ENCODE results near the gene IGSF9B.

IGSF9B gene

DNA sequence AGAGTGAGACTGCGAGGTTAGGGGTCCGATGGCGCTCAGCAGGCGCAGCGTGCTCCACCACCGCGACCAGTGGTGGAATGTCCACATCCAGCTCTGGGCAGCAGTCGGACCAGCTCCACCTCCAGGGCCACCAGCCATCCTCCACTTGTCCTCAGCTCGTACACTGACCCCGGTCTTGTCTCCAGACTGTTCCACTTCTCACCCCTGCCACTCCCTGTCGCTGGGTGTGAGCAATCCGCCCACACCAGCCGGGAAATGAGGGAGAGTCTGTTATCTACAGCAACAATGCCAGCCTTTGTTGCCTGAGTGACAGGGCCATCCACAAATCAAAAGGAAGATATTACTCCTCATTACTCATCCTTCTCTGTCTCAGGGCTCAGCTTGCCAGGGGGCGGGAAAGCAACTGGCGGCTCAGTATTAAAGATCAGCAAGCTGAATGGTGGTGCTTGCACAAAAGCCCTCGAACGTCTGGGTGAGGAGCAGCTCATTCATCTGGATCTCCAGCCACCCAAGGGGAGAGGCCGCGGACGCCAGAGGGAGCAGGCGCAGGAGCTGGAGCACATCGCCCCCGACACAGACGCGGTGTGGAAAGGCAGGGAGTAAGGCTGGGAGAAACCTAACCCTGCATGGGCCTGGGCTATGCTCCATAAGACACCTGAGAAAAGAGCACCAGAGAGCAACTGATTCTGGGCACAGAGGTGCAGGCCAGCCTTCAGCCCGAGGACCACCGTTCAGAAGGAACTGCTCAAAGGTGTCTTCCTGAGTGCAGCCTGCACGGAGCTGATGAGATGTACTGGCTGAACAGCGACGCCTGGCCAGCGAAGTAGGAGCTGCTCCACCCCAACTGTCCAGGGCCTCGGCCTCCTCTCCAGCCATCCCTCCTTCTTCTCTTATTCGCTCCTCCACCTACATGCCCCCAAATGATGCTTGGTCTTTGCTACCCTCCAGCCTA is 21.9 kb downstream of the IGSF9B start:
- no peak for DNase-seq

DNA sequence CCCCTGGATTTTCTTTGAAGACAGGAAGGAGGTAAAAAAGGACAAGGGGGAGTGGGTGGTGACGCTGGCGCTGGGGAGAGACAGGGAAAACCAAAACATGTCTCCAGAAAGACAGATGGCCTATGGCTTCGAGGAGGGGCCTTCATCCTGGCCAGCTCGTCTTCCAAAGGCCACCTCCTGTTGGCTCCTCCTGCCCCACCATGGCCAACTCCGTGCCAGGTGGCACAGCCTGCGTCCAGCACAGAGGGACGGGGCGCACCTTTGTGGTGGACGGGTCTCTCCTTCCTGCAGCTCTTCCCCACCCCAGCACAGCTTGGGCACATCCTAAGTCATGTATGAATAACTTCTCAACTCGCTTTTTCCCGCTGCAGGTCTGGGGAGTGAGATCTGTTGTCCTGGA is 22.7 kb downstream of the IGSF9B start:
- DNase-seq = no peak

DNA sequence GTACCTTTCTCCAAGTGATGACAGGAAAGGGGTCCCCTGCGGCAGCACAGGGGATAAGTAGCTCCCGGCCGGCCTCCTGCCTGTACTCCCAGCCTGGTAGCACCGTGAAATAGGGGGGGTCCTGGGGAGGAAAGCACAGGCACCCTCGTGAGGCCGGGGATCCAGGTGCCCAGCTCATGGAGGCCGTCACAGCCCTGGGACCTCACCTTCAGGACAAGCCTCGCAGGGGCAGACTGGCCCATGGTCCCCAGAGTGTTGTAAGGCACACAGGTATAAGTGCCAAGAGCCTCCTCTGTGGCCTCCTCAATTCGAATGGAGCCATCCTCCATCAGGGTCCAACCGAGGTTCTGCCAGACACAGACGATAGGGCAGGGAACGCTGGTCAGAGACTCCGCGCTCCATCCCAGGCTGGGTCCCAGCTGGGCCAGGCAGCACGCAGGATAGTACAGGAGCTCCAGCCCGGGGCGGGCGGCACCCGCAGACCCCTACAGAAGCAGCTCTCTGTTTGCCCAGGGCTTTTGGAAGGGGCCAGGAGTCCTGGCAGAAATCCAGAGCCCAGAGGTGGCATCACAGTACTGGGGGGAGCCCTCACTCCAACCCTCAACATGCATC is 25.2 kb downstream of the IGSF9B start:
- DNase-seq = no peak

DNA sequence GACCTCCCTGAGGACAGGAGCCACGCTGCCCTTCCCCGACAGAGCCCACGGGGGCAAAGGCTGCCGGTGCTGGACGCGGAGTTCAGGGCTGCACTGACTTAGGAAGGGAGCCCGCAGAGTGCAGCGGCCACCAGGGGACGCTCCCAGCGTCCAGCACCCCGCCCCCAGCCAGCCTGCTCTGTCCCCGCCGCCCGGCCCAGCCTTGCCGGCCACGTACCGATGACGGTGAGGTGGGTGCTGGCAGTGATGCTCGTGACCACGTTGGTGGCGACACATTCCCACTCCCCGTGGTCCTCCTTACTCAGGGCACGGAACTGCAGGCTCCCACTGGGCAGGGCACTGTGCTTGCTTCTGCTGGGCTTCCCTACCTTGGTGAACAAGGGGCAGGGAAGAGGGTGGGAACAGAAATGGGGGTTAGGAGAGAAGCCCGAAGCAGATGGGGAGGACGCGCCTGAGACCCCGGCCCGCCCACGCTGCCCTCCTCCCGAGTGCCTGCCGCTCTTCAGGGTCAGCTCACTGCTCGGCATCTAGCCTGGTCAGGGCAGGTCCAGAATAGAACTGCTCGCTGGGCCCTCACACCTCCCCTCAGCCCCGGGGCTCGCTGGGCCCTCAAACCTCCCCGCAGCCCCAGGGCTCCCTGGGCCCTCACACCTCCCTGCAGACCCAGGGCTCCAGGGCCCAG is 25.9 kb downstream of the IGSF9B start:
- no peak for DNase-seq

DNA sequence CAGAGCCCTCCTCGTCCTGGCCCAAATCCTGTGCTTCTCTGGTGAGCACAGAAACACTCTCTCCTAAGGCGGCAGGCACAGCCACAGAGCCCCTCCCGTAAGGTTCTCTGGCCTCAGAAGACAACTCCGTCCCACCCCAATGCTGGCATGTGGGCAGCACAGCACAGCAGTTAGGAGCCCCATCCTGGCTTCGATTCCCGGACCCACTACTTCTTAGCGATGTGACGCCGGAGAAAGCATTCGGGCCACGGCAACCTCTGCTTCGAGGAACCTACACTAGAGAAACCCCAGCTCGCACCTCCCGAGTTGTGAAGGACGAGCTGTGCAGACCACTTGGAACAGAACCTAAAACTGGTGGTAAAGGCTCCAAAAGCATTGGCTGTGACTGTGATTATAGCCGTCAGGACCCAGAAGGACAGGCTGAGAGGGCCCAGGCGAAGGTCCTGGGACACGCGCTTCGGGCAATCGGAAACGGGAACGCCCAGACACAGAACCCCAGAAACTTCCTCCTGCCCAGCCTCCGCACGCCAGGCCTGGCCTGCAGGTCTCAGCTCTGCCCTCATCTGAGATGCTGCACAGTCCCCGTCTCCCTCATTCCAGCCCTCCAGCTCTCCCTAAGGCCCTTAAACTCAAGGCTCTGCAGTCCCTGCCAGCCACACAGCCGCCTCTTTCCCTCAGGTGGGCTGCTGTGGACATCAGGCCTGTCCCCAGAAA is 26.6 kb downstream of the IGSF9B start:
- no peak for DNase-seq

DNA sequence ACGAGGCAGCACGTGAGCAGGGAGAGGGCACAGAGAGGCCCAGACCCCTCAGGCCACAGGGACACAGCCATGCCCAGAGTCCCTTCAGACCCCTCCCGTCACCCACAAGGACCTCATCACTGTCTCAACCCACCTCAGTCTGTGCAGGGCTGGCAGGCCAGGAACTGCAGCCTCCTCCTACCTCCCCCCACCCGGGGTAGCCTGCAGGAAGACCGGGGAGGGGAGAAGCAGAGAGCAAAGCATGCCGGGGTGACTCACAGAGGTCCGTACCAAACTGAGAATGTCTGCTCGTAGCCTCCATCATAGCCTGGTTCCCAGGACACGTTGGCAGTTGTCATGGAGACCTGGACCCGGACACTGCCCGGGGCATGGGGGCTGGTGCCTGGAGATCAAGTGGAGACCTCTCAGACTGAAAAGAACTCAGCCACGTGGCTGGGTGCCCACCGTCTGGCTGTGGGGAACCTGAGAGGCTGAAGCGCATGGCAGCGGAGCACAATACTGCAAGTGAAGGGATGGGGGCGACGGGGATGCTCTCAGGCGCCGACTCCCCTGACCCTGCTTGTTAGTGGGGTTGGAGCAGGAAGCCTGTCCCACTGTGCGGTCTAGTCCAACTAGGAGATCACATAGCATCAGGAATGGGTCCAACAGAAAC is 27.2 kb downstream of the IGSF9B start:
- DNase-seq = no peak

DNA sequence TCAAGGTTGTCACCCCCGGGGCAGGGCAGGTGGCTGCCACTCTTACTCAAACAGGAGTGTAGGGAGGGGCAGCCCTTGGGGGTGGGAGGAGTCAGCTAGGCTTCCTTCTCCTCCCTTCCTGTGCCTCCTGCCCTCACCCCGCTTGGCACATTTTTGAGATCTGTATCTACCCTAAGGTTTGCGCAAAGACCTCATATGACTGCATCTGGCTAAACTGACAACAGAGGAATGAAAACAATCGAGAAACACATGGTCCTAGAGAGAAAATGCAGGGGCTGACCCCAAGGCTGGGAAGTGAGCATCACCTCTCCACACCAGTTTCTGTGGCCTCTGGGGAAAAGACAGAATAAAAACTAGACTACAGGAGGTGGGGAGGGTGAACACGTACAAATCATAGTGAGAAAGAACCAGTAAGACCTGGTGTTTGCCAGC is 28.1 kb downstream of the IGSF9B start:
- DNase-seq = peak; percentile 53

DNA sequence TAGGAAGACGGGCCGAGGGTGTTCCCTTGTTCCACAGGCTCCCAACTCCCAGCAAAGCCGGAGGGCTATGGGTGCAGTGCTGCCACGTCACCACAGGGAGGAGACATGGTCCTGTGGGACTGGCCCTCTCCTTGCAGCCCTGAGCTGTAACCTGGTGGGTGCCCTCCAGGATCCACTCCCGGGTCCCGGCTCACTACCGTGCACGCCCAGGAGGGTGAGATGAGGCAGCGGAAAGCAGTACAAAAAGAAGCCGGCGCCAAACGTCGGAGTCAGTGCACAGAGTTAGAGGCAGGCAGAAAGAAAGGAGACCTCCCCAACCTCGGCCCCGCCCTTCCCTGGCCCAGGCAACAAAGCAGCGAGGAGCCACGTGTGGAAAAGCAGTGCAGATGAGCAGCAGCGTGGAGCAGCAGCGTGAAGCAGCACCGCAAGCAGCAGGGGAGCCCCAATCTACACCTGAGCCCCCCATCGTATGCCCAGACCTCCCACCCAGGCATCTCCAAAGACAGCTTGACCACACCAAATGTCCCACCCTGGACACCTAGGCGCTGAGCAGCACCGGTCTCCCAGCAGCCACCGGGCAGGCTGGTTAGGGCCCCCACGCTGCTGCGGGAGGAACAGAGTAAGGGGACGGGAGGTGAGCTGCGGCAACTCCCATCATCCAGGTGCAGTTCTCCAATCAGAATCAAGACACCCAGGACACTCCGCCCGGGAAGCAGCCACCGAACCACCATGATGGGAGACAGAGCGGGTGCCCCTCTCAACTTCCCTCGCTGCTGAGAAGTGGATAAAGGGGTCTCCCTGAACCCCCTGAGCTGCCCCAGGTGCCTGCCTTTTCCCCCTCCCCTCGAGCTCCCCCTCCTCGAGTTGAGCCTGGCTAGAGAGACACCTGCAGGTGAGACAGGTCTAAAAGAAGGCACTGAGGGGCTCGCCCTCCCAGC is 28.8 kb downstream of the IGSF9B start:
- peak; percentile 21 for DNase-seq

DNA sequence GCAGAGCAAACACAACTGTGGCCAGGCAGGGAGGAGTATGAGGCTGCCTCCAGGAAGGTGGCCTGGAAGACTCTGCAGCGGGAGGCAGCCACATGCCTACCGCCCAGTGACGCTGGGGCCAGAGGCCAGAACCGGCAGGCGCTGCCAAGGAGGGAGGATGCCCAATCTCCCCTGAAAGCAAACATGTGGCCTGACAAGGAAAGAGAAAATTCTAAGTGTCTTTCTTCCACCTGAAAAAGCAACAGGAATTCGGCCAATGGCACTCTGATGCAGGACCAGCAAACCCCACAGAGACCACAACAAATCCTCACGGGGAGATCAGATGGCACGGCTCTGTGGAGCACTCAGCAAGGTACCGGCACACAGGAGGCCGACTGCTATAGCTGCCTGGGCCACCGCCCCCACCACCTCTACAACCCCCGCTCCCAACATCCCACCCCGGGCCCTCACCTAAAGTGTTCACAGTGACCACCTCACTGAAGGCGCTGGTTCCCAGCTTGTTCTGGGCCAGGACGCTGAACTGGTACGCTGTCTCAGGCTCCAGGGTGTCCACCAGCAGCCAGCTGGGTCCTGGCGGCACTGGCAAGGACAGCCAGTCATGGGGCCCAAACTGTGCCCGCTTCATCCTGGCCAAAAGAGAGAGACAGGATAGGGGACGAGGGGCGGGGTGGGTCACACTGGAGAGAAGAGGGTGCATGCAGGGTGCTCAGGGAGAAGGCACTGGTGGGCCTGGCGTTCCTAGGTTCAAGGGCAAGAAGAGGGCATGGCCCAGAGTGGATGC is 30.1 kb downstream of the IGSF9B start:
- no peak for DNase-seq

DNA sequence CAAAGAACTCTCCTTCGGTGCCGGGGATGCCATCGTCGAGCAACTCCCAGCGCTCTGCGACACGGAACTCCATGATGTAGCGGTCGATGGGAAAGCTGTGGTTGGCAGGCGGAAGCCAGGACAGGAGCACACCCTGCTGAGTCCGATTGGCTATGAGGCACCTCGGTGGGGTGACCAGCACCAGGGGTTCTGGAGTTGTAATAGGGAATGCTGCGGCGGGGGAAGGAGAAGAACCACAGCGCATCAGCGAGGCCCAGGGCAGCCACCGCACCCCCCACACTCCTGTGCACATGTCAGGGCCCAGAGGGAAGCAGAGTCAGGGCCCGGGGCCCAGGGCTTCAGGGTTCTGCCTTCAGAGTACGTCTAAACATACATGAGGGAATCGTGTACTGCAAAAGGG is 31.0 kb downstream of the IGSF9B start:
- no peak for DNase-seq

DNA sequence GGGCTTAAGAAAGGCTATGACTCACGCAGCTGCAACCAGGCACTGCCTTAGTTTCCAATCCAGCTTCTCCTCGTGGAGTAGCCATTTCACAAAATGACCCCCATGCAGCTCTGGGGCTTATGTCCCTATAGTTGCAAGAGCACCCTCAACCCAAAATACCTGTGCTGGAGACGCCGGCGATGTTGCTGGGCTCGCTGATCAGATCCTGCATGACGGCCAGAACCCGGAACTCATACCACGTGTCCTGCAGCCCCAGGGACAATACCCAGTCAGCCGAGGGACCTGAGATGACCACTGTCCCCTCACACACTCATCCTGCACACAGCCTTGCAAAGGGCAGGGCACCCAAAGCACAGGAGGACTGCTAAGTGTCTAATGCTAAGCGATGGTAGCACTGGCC is 32.1 kb downstream of the IGSF9B start:
- DNase-seq = no peak

DNA sequence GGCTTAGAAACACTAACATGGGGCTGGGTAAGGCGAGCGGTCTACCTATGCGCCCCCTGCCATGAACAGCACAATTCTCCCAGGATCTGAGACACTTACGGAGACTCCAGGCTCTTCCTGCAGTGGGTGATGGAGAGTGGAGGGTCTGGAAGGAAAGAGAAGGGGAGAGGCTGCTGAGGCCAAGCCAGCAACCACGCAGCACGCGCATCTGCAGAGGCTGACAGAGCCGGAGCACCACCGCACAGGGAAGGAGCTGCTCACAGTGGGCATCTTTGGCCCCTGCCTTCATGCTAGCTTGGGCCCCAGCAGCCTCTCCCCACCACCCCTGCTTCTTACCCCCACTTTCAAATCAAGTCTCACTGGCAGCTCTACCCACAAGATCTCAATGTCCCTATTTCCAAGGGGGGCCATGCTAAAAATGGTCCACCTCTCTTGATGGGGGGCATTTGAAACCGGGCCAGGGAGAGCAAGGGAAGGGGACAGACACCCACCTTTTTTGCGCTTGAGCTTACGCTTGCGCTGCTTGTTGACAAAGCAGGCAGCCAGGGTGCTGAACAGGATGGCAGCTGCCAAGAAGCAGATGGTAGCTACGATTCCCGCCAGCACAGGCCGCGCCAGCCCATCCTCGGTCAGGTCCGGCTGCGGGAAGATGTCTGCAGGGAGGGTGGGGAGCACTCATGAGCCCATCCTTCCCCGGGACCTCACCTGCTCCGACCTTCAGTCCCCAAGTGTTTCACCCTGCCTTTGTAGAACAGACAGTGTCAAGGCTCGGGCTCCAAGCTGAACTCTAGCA is 34.5 kb downstream of the IGSF9B start:
- DNase-seq = no peak

DNA sequence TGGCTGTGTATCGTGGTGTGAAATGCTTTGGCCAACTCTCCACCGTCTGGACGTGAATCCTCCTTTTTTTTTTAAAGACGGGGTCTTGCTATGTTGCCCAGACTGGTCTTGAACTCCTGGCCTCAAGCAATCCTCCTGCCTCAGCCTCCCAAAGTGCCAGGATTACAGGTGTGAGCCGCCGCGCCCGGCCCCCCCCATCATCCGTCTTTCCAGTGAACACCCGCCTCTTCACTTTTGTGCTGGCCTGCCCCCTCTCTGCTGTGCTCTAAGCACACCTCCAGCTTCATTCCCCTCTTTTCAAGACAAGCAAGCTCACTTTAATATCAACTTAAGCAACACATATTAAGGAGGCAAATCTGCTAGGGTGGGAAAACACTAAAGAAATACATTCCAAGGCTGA is 35.3 kb downstream of the IGSF9B start:
- DNase-seq = no peak

DNA sequence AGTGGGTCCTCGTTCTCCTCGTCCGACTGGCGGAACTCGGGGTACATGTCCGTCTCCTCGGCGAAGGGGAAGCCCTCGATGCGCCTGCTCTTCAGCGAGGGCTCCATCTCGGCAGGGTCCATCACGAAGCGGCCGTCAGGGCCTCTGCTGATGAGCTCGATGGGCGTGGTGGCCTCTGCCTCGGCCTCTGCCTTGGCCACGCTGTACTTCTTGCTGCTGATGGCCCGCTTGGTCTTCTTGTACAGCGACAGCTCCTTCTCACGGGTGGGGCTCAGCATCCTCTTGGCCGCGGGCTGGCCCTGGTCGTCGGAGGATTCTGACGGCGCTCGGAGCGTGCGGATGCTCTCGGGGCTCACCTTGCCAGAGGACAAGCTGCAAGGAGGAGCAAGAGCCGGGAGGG is 35.7 kb downstream of the IGSF9B start:
- DNase-seq = no peak

DNA sequence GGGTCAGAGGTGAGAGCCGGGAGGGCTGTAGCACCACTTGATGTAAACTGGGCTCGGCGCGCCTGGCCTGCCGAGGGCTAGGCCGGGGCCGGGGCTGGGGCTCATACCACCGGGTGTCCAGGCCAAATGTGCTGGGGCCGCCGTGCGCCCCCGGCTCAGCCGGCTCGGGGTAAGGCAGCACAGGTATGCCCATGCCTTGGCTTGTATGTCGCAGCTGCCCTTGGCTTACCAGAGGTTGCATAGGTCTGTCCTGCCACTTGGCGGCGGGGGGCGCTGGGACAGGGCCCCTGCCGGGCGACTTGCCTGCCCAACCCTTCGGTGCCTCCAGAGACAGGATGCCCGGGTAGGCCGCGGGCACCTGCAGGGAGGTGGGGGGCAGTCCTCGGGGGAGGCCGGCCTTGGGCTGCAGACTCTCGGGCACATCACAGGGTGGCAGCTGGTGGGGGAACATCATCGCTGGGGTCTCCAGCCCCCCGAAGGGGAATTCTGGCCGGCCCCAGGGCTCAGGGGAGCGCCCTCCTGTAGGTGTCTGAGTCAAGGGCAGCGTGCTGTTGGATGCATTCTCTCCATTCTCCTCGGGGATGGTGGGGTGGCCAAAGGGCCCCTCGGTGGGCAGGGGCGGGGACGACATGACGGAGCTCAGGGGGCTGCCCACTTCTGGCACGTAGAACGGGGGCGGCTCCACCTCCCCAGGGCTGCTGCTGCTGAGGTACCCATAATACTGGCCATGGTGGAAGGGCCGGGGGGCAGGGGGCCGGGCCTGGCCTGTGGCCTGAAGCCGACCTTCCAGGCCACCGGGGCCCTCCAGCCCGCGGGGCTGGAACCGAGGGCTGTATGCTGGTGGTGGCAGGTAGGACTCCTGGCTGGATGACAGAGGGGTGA is 36.4 kb downstream of the IGSF9B start:
- DNase-seq = no peak

DNA sequence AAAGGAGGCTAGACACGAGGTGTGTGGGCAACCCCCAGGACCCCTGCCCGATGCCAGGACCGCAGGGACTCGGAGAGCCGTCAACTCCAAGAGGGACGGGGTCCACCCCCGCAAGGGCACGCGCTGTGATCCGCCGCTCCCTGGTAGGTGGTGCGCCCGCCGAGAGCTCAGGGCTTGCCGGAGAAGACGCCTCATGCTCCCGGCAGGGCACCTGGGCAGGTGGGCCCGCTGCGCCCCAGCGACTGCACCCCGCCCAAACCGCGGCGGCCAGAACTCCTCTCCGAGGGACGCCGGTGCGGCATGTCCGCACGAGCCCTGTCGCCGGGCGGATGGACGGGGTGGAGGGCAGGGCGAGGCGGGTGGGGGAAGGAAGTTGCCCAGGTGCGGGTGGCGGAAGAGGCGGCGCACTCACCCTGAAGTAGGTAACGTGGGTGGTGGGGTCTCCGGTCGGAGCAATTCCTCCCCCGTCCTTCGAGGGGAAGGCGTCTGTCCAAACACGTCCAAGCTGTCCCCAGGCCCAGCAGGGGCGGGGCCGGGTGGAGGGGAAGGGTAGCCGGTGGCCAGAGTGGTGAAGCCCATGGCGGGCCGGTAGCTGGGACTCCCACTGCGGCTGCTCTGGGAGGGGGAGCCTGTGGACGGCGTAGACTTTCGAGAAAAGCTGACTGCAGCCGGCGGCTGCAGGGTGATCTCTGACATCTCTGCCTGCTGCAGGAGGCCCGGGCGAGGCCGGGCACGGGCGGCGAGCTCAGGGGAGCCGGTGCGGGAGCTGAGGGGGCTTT is 37.2 kb downstream of the IGSF9B start:
- DNase-seq = no peak

DNA sequence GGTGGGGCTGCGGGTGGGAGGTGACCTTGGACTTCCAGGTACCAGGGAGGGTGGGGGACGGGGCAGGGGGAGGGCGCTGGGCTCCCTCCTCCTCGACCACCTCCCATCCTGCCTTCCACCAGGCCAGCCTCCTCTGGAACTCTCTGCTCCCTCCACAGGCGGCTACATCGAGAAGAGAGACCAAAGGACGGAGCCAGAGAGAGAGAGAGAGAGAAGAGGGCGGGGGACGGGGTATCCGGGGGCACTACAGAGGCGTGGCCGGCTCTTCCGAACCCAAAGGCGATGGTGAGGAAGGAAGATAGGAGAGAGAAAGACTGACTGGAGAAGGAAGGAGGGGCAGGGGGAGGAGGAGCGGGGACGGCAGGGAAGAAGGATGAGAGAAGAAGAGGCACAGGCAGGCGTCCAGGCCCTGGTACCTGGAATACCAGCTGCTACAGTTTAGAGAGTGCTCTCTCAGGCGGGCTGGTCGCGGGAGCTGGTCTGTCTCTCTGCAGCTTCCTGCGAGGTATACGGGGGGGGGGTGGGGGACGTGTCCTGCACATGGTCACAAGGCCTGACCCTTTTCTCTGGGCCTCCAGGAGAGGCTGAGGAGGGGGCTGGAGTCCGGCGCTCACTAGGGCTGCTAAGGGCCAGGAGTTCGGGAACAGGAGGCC is 38.0 kb downstream of the IGSF9B start:
- no peak for DNase-seq

Measured in KG1 (cell line).